DOHH2 (cell line): Measurements from ENCODE around the gene LIN54.
"Not testable (repeated sequence)": the region's sequence is repeated elsewhere in the genome, so short reads cannot be mapped to it uniquely, and the experiment has no call there.

Experiments used
- H3F3A ChIP-seq: fragments of 200-600 bp; sonication (generic), shearing (Covaris generic); 2 replicates; pipeline ENCODE4 v1.6.0; 2016; ENCODE audit warnings: antibody characterized with exemption, mild to moderate bottlenecking; ENCODE audit not compliant: control insufficient read depth, insufficient read depth
- H3K27ac ChIP-seq: fragments of 200-600 bp; sonication (generic); 2 replicates; pipeline ENCODE4 v1.5.1; 2014; ENCODE audit warnings: low read depth, mild to moderate bottlenecking, low read length, moderate library complexity
- H3K27me3 ChIP-seq: fragments of 200-600 bp; sonication (generic); 2 replicates; pipeline ENCODE4 v1.6.1; 2014; ENCODE audit warnings: mild to moderate bottlenecking, low read length, mixed read lengths; ENCODE audit not compliant: control insufficient read depth
- H3K36me3 ChIP-seq: fragments of 200-600 bp; sonication (generic); 2 replicates; pipeline ENCODE4 v1.6.1; 2014; ENCODE audit warnings: mild to moderate bottlenecking, low read length, moderate library complexity, mixed read lengths; ENCODE audit not compliant: control insufficient read depth
- H3K4me1 ChIP-seq: fragments of 200-600 bp; sonication (generic); 2 replicates; pipeline ENCODE4 v1.6.1; 2014; ENCODE audit warnings: mild to moderate bottlenecking, low read length, mixed read lengths; ENCODE audit not compliant: control insufficient read depth
- H3K4me2 ChIP-seq: fragments of 200-600 bp; sonication (generic); 2 replicates; pipeline ENCODE4 v1.6.0; 2014; ENCODE audit warnings: mild to moderate bottlenecking, low read length, moderate library complexity
- H3K4me3 ChIP-seq: fragments of 200-600 bp; sonication (generic); 2 replicates; pipeline ENCODE4 v1.5.1; 2014; ENCODE audit warnings: mild to moderate bottlenecking, low read length, mixed read lengths
- H3K79me2 ChIP-seq: fragments of 200-600 bp; sonication (generic); 2 replicates; pipeline ENCODE4 v1.6.1; 2014; ENCODE audit warnings: mild to moderate bottlenecking, low read length, mixed read lengths; ENCODE audit not compliant: control insufficient read depth
- H3K9me2 ChIP-seq: fragments of 200-600 bp; sonication (generic); replicated peaks from 2 replicates; pipeline ENCODE4 v1.6.1; 2014; ENCODE audit warnings: mild to moderate bottlenecking, low read length, mixed read lengths; ENCODE audit not compliant: control insufficient read depth
- H3K9me3 ChIP-seq: fragments of 200-600 bp; sonication (generic); 2 replicates; pipeline ENCODE4 v1.6.1; 2014; ENCODE audit warnings: antibody characterized with exemption, low read length, mixed read lengths; ENCODE audit not compliant: control insufficient read depth, insufficient read depth
- H4K20me1 ChIP-seq: fragments of 200-600 bp; sonication (generic); 2 replicates; pipeline ENCODE4 v1.6.0; 2014; ENCODE audit warnings: low read depth, mild to moderate bottlenecking, antibody characterized with exemption, low read length, moderate library complexity; ENCODE audit not compliant: control insufficient read depth, insufficient read depth
- CTCF ChIP-seq: fragments of 200-600 bp; sonication (generic); IDR thresholded peaks from one replicate; pipeline ENCODE4 v1.5.1; 2014; ENCODE audit warnings: antibody characterized with exemption, mild to moderate bottlenecking, low read depth, low read length; ENCODE audit not compliant: poor library complexity, severe bottlenecking
- EZH2phosphoT487 ChIP-seq: fragments of 200-600 bp; sonication (generic); IDR thresholded peaks from 2 replicates; pipeline ENCODE4 v1.6.1; 2017; ENCODE audit warnings: borderline replicate concordance, mild to moderate bottlenecking, antibody characterized with exemption, low read length, moderate library complexity, mixed read lengths

LIN54 gene

DNA sequence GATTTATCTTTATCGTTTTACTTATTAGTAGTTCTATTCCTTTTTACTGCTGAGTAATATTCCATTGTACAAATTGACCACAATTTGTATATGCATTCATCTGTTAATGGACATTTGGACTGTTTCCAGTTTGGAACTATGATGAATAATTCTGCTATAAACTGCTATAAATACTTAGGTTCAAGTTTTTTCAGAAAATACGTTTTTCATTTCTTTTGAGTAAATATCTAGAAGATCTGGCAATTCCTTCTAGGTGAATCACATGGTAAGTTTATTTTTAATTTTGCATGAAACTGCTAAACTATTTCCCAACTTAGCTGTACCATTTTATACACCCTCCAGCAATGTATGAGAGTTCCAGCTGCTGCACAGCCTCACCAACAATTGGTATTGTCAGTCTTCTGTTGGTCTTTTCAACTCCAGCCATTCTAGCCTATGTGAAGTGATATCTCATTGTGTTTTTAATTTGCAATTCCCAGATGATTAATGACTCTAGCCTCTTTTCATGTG, 22.2 kb downstream of the LIN54 start:
- H4K20me1 ChIP-seq: peaks cover 9% of the 10 kb centered on the region
- no peaks in the 10 kb centered on the region for H3K4me1 ChIP-seq
- H3K79me2 ChIP-seq: peaks cover 84% of the 10 kb centered on the region
- peaks cover 16% of the 10 kb centered on the region for H3K36me3 ChIP-seq
- H3K27ac ChIP-seq: no peak overlapping the region
- peaks cover 3% of the 10 kb centered on the region; the same call in 1 of the 2 replicates for H3F3A ChIP-seq
- H3K27me3 ChIP-seq: no peaks in the 10 kb centered on the region
- H3K4me2 ChIP-seq: no peak overlapping the region
- H3K4me3 ChIP-seq: no peak overlapping the region
- no peaks in the 10 kb centered on the region for H3K9me3 ChIP-seq
- TF ChIP-seq EZH2phosphoT487: no peak
- no peak for TF ChIP-seq CTCF
- no peaks in the 10 kb centered on the region for H3K9me2 ChIP-seq

DNA sequence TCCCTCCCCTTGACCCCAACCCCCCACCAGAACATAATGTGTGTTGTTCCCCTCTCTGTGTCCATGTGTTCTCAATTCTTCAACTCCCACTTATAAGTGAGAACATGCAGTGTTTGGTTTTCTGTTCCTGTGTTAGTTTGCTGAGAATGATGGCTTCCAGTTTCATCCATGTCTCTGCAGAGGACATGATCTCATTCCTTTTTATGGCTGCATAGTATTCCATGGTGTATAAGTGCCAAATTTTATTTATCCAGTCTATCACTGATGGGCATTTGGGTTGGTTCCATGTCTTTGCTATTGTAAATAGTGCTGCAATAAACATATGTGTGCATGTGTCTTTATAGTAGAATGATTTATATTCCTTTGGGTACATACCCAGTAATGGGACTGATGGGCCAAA, 23.1 kb downstream of the LIN54 start:
- not testable (repeated sequence) for H3K9me3 ChIP-seq, H3K9me2 ChIP-seq, H3K4me2 ChIP-seq, H3K27ac ChIP-seq, H4K20me1 ChIP-seq, H3K4me1 ChIP-seq, H3K4me3 ChIP-seq, H3K27me3 ChIP-seq, H3F3A ChIP-seq
- Histone ChIP-seq H3K79me2 (peaks cover 81% of the 10 kb centered on the region), H3K36me3 (peaks cover 19% of the 10 kb centered on the region)

- Histone ChIP-seq H3K4me1 (no peaks in the 10 kb centered on the region), H3K27me3 (no peaks in the 10 kb centered on the region), H3K27ac (no peak overlapping the region), H3K9me2 (no peaks in the 10 kb centered on the region), H3K9me3 (no peaks in the 10 kb centered on the region), H3K79me2 (peaks cover 52% of the 10 kb centered on the region), H3F3A (no peaks in the 10 kb centered on the region), H3K4me2 (no peak overlapping the region), H3K36me3 (peaks cover 23% of the 10 kb centered on the region), H3K4me3 (no peak overlapping the region), H4K20me1 (no peaks in the 10 kb centered on the region; the same call in 1 of the 2 replicates)
- no peak for TF ChIP-seq EZH2phosphoT487
- TF ChIP-seq CTCF: no peak
Observed at GRCh38 chr4:82984459-82984858, 26.2 kb downstream of the LIN54 start.

- Histone ChIP-seq H3K79me2 (peaks cover 42% of the 10 kb centered on the region), H3K36me3 (peaks cover 20% of the 10 kb centered on the region), H3K27ac (no peak overlapping the region), H3K4me1 (no peaks in the 10 kb centered on the region), H4K20me1 (no peaks in the 10 kb centered on the region; the same call in 1 of the 2 replicates), H3K9me2 (no peaks in the 10 kb centered on the region), H3K9me3 (no peaks in the 10 kb centered on the region), H3K27me3 (no peaks in the 10 kb centered on the region), H3K4me2 (no peak overlapping the region), H3K4me3 (no peak overlapping the region), H3F3A (no peaks in the 10 kb centered on the region)
- TF ChIP-seq EZH2phosphoT487 (no peak), CTCF (no peak)
Observed at GRCh38 chr4:82983444-82983843, 27.2 kb downstream of the LIN54 start.
